KBM-7 (cell line): ENCODE data around the gene FAM32A.

Experiments used
- DNase-seq: peaks from one replicate; pipeline ENCODE4 v3.0.0-alpha.2; 2015
- in situ Hi-C: fragments of 300-500 bp; cut with MboI; formaldehyde crosslinking; loops from 2 replicates; pipeline ENCODE4 v1.14.3; 2020; ENCODE audit warnings: low sequenced_read_pairs, low pct_unique_long_range_greater_than_20kb, mixed read lengths

FAM32A gene

DNA sequence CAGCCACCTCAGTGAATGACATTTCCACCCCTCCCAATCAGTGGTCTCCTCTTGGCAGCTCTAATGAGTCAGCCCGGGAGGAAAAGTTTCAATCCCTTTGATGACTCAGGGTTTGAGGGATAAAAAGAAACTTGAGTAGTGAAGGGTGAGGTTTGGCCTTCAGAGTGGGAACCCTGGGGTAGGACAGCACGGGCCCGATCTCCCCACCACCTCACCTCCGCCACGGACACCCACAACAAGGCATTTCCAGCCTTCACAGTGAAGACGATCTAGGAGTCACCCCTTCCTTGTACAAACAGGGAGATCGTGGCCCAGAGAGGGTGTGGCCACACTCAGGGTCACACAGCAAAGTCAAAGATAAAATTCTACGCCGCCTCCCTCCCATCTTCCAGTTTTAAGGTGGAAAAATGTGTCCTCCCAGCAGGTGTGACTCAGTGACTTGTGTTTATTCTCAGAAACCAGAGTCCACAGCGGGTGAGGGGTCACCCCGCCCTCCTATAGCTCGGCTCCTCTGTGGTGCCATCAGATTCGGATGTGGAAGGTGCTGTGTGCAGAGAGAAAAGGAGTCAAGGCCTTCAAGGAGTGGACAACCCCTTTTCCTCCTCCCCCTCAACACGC lies 24.2 kb upstream of the FAM32A start:
- DNase-seq: no peak
- in situ Hi-C loops: no loop called here

DNA sequence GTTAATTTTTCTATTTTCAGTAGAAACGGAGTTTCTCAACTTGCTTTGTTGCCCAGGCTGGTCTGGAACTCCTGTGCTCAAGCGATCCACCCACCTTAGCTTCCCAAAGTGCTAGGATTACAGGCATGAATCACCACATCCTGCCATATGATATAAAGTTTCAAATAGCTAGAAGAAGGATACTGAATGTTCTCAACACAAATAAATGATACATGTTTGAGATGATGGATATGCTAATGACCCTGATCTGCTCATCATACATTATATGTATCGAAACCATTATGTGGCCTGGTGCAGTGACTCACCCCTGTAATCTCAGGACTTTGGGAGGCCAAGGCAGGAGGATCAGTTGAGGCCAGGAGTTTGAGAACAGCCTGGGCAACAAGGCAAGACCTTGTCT lies 23.4 kb upstream of the FAM32A start:
- in situ Hi-C loops: no loop called here
- DNase-seq: no peak

GRCh38 chr19:16164222-16164890 lies 20.9 kb upstream of the FAM32A start:
- in situ Hi-C loops: no loop called here
- no peak for DNase-seq

GRCh38 chr19:16166417-16166816 lies 18.8 kb upstream of the FAM32A start:
- in situ Hi-C loops: no loop called here
- no peak for DNase-seq

DNA sequence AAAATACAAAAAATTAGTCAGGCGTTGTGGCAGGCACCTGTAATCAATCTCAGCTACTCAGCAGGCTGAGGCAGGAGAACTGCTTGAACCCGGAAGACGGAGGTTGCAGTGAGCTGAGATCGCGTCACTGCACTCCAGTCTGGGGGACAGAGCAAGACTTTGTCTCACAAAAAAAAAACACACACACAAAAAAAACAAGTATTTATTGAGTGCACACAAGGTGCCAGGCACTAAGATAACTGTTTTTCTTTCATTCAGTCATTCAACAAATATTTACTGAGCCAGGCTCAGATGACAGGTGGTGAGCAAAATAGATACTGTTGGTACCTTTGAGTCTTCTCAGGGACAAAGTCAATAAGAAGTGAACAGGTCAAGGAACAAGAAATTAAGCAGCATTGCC lies 18.2 kb upstream of the FAM32A start:
- no peak for DNase-seq
- in situ Hi-C loops: no loop called here

DNA sequence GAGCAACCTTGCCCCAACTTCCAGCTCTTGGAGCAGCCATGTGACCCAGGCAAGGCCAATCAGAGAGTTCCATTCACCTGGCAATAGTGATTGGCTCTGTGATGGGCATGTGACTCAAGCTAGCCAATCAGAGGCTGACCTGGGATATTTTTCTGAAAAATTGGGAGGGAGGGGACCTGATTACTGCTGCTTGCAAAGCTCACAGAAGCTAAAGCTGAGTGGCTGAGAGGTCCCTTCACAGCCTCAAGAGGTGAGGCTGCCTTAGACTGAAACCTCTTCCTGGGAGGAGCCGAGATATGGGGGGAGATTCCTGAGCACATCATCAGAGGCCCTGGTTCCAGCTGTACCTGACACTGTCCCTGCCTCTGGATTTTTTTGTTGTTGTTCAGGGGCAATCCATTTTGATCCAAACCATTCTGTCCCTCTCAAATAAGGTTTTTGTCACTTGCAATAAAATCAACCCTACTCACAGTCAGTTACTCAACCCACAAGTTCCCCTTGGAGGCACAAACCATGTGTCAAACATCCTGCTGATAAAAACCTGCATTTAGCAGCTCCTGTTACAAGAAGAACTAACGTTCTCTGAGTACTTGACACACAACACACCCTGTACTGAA lies 16.6 kb upstream of the FAM32A start:
- in situ Hi-C loops: no loop called here
- DNase-seq: peak; percentile 90

- no peak for DNase-seq
- in situ Hi-C loops: no loop called here
Measured at GRCh38 chr19:16170134-16170533, 15.1 kb upstream of the FAM32A start.

GRCh38 chr19:16175954-16176353 lies 9.3 kb upstream of the FAM32A start:
- DNase-seq: no peak
- in situ Hi-C loops: loop anchor here (25.0 kb wide), 1 partner anchor 539 kb away; the partner anchor contains the start of gene CYP4F3

GRCh38 chr19:16178866-16179265 lies 6.3 kb upstream of the FAM32A start:
- in situ Hi-C loops: loop anchor here (25.0 kb wide), 1 partner anchor 542 kb away; the partner anchor contains the start of gene CYP4F3
- peak; percentile 35 for DNase-seq

DNA sequence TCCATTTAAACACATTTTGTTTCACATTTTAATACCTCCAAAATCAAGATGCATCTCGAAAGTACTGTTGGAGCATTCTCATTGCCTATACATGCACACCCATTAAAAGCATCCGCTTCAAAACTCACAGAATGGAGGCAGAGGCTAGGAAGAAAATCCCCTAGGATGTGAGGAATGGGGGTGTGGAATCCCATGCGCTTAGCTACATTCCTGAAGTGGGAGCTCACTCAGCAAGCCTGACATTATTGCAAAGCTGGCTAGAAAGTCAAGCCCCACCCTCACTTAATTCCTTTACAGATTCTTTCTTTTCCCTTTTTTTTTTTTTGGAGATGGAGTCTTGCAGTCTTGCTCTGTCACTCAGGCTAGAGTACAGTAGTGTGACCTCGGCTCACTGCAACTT lies 4.6 kb upstream of the FAM32A start:
- in situ Hi-C loops: loop anchor here (25.0 kb wide), 1 partner anchor 543 kb away; the partner anchor contains the start of gene CYP4F3
- DNase-seq: no peak

DNA sequence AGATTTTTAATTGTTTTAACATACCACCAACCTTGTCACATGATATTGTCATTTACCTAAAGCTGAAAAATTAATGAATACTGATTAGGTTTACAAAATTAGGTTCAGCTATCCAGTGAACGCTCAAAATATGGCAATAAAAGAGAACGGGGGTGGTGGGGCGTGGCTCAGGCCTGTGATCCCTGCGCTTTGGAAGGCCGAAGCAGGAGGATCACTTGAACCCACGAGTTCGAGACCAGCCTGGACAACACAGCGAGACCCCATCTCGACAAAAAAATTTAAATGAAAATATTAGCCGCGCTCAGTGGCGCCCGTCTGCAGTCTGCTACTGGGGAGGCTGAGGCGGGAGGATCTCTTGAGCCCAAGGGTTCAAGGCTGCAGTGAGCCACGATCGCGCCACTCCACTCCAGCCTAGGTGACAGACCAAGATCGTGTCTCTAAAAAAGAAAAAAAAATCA lies 516 bp upstream of the FAM32A start:
- no peak for DNase-seq
- in situ Hi-C loops: loop anchor here (25.0 kb wide), 1 partner anchor 547 kb away; the partner anchor contains the start of gene CYP4F3

GRCh38 chr19:16185768-16186123 lies 536 bp downstream of the FAM32A start:
- DNase-seq: peak; percentile 63
- in situ Hi-C loops: loop anchor here (25.0 kb wide), 1 partner anchor 548 kb away; the partner anchor contains the start of gene CYP4F3

- no peak for DNase-seq
- in situ Hi-C loops: loop anchor here (25.0 kb wide), 1 partner anchor 551 kb away; the partner anchor contains the start of gene CYP4F3
Measured at GRCh38 chr19:16188521-16188920, 3.3 kb downstream of the FAM32A start.

DNA sequence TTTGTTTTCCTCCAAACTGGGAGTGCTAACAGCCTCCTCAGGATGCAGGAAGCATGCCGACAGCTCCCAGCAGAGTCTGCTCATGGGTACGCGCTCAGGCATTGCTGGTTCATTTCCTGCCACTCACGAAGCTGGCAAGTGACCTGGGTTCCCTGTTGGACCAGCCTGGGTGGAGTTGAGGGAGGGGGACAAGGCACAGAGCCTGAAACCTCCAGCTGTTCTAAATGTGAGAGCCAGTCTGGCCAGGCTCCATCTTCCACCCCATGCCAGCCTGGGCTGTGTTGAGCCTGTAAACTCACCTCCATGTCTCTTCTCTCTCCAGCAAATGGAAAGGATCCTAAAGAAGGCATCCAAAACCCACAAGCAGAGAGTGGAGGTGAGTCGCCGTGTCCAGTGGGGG lies 5.0 kb downstream of the FAM32A start:
- no peak for DNase-seq
- in situ Hi-C loops: loop anchor here (25.0 kb wide), 1 partner anchor 553 kb away; the partner anchor contains the start of gene CYP4F3

- DNase-seq: no peak
- in situ Hi-C loops: loop anchor here (25.0 kb wide), 1 partner anchor 553 kb away; the partner anchor contains the start of gene CYP4F3
Measured at GRCh38 chr19:16190736-16191135, 5.5 kb downstream of the FAM32A start.

DNA sequence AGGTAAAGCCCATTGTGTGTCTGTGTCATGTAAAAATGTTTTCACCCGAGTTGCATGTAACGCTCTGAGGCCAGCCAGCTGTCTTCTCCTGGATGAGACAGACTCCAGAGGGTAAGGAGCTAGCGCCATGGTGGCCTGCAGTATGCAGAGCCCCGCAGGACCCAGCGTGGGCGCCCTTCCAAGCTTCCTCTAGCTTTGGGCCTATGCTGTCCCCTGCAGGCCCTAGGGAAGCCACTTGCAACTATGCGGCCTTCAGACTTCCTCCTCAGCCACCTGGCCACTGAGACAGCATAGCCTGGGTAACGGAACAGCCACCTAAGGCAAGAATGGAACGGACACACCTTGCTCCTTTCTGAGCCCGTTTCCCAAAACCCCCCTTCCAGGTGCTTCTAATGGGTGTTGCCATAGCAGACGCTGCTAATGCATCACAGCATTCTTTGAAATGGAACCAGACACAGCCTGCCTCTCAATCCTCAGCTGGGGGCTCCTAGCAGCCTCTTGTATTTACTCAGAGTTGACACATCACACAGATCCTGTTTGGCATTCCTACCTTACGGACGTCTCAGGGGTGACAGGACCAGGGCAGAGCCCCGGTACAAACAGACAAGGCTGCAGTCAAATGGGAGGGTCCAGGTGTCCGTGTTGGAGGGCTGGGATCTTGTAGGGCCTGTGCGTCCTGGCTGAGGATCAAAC lies 6.2 kb downstream of the FAM32A start:
- in situ Hi-C loops: loop anchor here (25.0 kb wide), 1 partner anchor 554 kb away; the partner anchor contains the start of gene CYP4F3
- no peak for DNase-seq

DNA sequence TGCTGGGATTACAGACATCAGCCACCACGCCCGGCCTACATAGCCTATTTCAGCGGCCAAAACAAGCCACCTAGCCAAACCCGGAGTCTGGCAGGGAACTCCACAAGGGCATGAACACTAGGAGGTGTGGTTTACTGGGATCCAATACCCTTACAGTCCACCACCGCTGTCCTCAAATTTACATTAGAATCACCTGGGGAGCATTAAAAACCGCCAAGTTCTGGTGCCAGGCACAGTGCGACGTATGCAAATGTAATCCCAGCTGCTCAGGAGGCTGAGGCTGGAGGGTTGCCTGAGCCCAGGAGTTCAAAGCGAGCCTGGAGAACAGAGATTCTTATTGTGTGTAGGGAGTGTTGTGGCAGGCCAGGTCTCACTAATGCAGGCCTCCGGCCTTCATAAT lies 8.3 kb downstream of the FAM32A start:
- in situ Hi-C loops: loop anchor here (25.0 kb wide), 1 partner anchor 556 kb away; the partner anchor contains the start of gene CYP4F3
- DNase-seq: no peak

DNA sequence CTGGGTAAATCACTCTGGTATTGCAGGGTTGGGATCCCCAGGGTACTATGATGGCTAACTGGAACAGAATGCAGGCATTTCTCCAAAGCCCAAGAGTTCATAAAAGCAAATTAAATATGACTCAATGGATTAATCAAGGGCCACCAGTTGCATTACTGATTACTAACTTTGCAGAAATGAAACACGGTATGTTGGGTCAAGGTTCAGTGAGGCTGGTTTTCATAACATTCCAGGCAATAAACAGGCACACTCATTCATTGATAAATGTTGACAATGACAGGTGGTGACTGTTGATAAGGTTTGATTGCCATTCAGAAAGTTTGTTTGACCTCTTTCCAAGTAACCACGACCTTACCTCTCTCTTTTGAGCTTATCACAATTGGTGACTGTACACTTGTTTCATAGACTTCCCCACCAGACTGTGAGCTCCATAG lies 12.0 kb downstream of the FAM32A start:
- DNase-seq: no peak
- in situ Hi-C loops: loop anchor here (25.0 kb wide), 1 partner anchor 560 kb away; the partner anchor contains the start of gene CYP4F3
